GM21529 (cell line): Measurements from ENCODE around the gene SLC25A2.
"Not testable (repeated sequence)": the region's sequence is repeated elsewhere in the genome, so short reads cannot be mapped to it uniquely, and the experiment has no call there.

ENCODE experiments used
- ATAC-seq: cut with Tn5 transposase; IDR thresholded peaks from one replicate; pipeline ENCODE4 v1.9.1; 2021; ENCODE audit not compliant: unreplicated experiment

The SLC25A2 gene

GRCh38 chr5:141303756-141304155, at the start of gene SLC25A2:
TSS of gene SLC25A2 (minus strand) at chr5:141304049. CDS start at chr5:141303865, 184 bp downstream.
- ATAC-seq = no peak

- no peak for ATAC-seq
Measured at GRCh38 chr5:141351591-141351990, 47.7 kb upstream of the SLC25A2 start.

GRCh38 chr5:141349917-141350619, 46.2 kb upstream of the SLC25A2 start, which contains the start of gene PCDHGB1:
TSS of gene PCDHGB1 (plus strand) at chr5:141350099. CDS start at chr5:141350261, 162 bp downstream.
- ATAC-seq = peak; percentile 91

DNA sequence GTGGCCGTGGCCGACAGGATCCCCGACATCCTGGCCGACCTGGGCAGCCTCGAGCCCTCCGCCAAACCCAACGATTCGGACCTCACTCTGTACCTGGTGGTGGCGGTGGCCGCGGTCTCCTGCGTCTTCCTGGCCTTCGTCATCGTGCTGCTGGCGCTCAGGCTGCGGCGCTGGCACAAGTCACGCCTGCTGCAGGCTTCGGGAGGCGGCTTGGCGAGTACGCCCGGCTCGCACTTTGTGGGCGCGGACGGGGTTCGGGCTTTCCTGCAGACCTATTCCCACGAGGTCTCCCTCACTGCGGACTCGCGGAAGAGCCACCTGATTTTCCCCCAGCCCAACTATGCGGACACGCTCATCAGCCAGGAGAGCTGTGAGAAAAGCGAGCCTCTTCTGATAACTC, 42.2 kb upstream of the SLC25A2 start:
- not testable (repeated sequence) for ATAC-seq

GRCh38 chr5:141345327-141345726, 41.5 kb upstream of the SLC25A2 start:
- no peak for ATAC-seq

DNA sequence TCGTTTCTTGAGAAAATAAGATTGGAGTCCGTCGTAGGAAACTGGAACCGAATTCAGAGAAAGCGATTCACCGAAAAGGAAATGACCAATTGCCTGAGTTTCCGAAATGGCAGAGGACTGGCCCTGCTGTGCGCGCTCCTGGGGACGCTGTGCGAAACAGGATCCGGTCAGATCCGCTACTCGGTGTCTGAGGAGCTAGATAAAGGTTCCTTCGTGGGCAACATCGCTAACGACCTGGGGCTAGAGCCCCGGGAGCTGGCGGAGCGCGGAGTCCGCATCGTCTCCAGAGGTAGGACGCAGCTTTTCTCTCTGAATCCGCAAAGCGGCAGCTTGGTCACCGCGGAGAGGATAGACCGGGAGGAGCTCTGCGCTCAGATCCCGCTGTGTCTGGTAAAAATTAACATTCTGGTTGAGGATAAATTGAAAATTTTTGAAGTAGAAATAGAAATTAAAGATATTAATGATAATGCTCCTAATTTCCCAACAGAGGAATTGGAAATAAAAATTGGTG, 40.2 kb upstream of the SLC25A2 start:
- ATAC-seq = no peak

DNA sequence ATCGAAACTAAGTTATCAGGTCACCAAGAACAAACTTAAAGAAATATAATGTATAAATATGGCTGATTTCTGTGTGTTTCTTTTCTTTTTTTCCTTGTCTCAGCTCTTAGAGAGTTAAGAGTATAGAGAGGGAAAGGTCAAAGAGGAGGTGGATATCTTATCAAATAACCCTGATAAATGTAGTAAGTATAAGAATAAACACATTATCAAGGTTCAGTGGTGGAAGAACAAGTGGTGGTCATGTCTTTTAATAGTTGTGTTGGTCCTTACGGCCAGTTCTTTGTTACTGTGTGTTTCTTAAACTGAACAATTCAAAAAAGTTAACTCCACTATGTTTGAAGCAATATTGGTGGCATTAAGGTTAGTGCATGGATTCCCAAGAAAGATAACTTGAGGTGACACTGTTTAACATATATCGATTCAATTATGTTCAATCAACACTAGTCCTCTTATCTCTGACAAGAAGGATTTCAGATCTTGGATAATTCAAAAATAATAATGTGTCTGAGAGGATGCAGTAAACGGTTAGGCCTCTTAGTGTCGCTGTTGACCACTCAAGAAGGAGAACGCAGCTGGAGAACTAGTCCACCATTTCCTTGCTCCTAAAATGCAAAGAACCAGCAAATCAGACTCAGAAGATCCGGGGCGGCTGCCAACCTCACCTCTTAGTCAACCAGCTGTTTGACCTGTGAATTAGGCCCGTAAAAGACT, 39.5 kb upstream of the SLC25A2 start, which contains the start of gene PCDHGA3:
Gene PCDHGA3 (plus strand): TSS at position 588 of the 711 bp plus-strand sequence. CDS start 205 bp downstream, outside the sequence.
- ATAC-seq = no peak

DNA sequence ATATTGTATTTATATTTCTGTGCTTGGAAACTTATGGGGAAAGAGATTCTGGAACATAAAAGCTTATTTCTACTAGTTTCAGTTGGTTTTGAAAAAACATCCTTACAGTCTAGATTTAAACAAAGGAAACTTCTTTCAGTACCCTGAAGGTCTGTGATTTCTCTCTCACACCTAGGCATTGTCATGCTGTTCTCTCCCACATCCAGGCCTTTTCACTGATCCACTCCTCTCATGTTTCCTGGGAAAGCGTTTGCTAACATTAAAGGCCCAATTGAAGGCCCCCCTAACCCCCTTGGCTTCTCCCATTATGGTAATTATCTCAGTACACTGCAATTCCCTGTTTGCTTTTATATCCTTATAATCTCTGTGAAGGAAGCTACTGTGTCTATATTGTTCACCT, 38.9 kb upstream of the SLC25A2 start:
- ATAC-seq = no peak

DNA sequence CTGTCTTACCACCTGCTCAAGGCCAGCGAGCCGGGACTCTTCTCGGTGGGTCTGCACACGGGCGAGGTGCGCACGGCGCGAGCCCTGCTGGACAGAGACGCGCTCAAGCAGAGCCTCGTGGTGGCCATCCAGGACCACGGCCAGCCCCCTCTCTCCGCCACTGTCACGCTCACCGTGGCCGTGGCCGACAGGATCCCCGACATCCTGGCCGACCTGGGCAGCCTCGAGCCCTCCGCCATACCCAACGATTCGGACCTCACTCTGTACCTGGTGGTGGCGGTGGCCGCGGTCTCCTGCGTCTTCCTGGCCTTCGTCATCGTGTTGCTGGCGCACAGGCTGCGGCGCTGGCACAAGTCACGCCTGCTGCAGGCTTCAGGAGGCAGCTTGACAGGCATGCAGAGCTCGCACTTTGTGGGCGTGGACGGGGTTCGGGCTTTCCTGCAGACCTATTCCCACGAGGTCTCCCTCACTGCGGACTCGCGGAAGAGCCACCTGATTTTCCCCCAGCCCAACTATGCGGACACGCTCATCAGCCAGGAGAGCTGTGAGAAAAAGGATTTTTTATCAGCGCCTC, 37.0 kb upstream of the SLC25A2 start:
- ATAC-seq = not testable (repeated sequence)

DNA sequence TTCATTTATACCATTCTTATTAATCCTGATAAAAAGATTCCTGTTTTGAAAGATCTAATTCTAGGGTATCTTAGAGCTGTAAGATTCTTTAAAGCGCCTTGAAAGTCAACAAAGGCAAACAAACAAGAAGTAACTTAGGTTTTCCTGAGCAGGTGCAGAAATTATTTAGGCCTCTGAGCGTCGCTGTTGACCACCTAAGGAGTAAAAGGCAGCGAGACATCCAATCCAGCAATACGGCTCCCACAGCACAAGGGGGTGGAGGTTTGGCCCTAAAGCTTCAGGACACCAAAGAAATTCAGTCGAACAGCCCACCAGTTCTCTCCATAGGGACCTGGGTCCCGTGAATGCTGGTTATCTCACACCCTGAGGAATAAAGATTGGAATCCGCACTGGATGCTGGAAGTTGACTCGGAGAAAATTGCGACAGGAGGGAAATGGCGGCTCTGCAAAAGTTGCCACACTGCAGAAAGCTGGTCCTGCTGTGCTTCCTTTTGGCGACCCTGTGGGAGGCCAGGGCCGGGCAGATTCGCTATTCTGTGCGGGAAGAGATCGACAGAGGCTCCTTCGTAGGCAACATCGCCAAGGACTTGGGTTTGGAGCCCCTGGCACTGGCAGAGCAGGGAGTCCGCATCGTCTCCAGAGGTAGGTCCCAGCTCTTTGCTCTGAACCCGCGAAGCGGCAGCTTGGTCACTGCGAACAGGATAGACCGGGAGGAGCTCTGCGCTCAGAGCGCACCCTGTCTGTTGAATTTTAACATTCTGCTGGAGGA, 34.9 kb upstream of the SLC25A2 start, which contains the start of gene PCDHGA2:
Gene PCDHGA2 (plus strand): TSS at position 223 of the 769 bp plus-strand sequence.
- ATAC-seq = no peak

DNA sequence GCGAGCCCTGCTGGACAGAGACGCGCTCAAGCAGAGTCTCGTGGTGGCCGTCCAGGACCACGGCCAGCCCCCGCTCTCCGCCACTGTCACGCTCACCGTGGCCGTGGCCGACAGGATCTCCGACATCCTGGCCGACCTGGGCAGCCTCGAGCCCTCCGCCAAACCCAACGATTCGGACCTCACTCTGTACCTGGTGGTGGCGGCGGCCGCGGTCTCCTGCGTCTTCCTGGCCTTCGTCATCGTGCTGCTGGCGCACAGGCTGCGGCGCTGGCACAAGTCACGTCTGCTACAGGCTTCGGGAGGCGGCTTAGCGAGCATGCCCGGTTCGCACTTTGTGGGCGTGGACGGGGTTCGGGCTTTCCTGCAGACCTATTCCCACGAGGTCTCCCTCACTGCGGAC, 28.7 kb upstream of the SLC25A2 start:
- ATAC-seq = not testable (repeated sequence)

DNA sequence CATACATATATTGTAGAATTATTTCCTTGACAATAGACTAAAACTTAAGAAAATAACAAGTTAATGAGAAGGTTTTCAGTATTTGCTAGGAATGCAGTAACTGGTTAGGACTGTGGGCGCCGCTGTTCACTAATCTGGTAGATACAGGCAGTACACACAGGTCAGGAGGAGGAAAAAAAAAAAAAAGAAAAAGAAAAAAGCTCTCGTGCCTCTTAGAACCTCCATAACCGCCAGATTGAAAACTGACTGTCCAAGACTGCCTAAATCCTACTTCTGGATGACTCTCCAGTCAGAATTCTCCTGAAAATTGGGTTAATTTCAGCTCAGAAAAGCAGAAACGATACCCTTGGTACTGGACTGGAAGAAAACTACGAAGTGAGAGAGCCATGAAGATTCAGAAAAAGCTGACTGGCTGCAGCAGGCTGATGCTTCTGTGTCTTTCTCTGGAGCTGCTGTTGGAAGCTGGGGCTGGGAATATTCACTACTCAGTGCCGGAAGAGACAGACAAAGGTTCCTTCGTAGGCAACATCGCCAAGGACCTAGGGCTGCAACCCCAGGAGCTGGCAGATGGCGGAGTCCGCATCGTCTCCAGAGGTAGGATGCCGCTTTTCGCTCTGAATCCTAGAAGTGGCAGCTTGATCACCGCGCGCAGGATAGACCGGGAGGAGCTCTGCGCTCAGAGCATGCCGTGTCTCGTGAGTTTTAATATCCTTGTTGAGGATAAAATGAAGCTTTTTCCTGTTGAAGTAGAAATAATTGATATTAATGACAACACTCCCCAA, 26.6 kb upstream of the SLC25A2 start, which contains the start of gene PCDHGA1:
Gene PCDHGA1 (plus strand): TSS at position 216 of the 782 bp plus-strand sequence.
- ATAC-seq = no peak

DNA sequence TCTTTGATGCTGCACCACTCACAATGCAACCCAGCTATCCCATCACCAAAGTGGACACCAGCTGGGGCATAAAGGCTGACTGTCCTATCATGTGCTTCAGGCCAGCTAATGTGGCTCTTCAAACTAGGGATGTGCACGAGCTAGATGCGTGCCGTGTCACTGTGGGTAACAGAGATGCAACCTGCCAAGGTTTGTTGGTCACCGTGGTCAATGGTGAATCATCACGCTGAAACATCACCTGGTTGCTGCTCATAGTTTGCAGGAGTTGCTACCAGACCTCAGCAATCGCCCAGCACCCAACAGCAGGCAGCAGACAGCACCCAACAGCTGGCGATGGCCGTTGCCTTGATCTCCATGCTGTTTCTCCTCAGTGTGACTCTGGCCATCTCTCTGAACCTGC, 24.4 kb upstream of the SLC25A2 start:
- no peak for ATAC-seq

- ATAC-seq = peak; percentile 96
Measured at GRCh38 chr5:141326088-141326854, 22.4 kb upstream of the SLC25A2 start.

- no peak for ATAC-seq
Measured at GRCh38 chr5:141322261-141322660, 18.4 kb upstream of the SLC25A2 start.

DNA sequence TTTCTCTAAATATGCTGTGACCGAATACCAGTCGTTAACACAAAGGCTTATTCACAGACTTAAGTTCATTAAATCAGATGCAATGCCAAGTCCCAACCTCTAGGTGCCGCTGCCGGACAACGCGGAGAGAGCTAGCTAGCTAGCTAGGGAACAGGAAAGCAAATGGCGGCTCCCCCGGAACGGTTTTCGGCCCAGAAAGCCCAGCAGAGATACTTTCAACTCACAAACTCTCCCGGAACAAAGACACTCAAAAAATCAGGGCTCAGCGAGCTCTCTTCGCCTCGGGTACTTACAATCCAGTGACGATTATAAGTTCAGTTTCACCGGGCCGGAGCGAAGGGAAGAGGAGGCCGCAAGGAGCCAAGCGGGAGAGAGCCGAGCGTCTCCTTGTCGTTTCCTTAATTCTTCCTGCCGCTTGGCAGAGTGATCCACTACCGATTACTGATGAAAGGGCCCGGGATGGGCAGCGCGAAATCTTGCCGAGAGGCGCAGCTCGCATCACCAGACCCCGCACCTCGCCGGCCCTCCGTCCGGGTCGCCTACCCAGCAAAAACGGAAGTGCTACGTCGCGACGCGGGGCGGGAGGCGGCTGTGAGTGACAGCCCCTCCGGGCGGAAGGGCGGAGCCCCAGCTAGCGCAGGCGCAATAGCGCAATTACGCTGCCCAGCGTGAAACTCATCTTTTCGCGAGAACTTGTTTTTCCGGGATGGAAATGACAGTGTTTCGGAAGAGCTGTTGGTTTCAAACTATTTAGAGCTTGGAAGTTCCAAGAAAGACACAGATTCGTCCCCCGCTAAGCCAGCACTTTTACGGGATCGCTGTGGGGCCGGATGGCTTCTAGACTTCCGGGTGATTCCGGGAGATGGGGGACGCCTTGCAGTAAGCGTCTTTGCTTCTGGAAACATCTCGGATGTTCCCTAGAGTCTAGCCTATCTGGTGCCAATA, 16.6 kb upstream of the SLC25A2 start, which contains the start of gene TAF7:
Gene TAF7 (minus strand): TSS at position 560 of the 945 bp plus-strand sequence. CDS start 740 bp downstream, outside the sequence.
- ATAC-seq = peak; percentile 93

- ATAC-seq = no peak
Measured at GRCh38 chr5:141319699-141320098, 15.8 kb upstream of the SLC25A2 start.

DNA sequence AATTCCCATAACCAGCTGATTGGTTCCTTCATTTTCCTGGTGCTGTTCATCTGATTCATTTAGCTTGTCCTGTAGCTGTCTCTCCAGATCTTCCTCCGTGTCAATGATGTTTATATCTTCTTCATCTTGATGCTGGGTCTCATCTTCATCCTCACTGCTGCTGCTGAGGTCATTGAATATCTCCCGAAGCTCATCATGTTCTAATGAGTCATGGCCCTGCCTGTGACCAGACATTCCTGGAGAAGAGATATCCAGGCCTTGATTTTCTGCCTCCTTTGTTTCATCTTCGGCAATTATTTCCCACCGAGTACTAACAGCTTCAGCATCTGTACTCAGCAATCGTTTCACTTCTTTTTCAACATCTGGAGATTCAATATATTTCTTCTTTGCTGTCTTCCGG, 15.4 kb upstream of the SLC25A2 start:
- no peak for ATAC-seq
